Stomach (tissue), 9 donors: ENCODE data around the gene HOXB6. TPM values are rescaled to one million over a fixed set of nuclear protein-coding genes. Genes with fewer than 3 reads are reported as not detected.
A peak's percentile ranks its signal among the peaks of the same experiment; 100 is the strongest.

Experiments
- DNase-seq, 2 donors: peaks; one replicate each; pipeline versions ENCODE4 v3.0.0 to v3.0.0-alpha.2; 2013 to 2019
- H3K27ac ChIP-seq, 5 donors: fragments of 200-600 bp in 4 of 5; sonication (generic) in 4 of 5; one replicate each; pipeline ENCODE4 v1.5.1; 2013 to 2019; ENCODE audit warnings: mild to moderate bottlenecking in 1 of 5, moderate library complexity in 1 of 5
- H3K27me3 ChIP-seq, 3 donors: fragments of 200-600 bp; sonication (generic); one replicate each; pipeline ENCODE4 v1.5.1; 2017 to 2019; ENCODE audit warnings: mixed run types in 1 of 3
- H3K36me3 ChIP-seq, 4 donors: fragments of 200-600 bp; sonication (generic); 1 replicate in 3 of 4; 2 replicates in 1 of 4; pipeline ENCODE4 v1.5.1; 2016 to 2019
- H3K4me1 ChIP-seq, 4 donors: fragments of 200-600 bp; sonication (generic); one replicate each; pipeline ENCODE4 v1.5.1; 2016 to 2019
- H3K4me3 ChIP-seq, 4 donors: fragments of 200-600 bp; sonication (generic) in 3 of 4; one replicate each; pipeline ENCODE4 v1.5.1; 2016 to 2019; ENCODE audit warnings: mild to moderate bottlenecking in 1 of 4
- H3K9me3 ChIP-seq, 4 donors: fragments of 200-600 bp; sonication (generic); one replicate each; pipeline ENCODE4 v1.5.1; 2016 to 2019
- EP300 ChIP-seq: sonication (generic); formaldehyde crosslinking; IDR thresholded peaks from one replicate; pipeline ENCODE4 v1.6.1; 2017; ENCODE audit warnings: antibody characterized with exemption
- POLR2A ChIP-seq, 4 donors: fragments of 450-650 bp; IDR thresholded peaks; one replicate each; pipeline ENCODE4 v1.6.1; 2016; ENCODE audit warnings: antibody characterized with exemption in 4 of 4, control low read depth in 2 of 4, mild to moderate bottlenecking in 1 of 4, moderate library complexity in 1 of 4
- POLR2AphosphoS5 ChIP-seq, 3 donors: sonication (generic); formaldehyde crosslinking; IDR thresholded peaks; one replicate each; pipeline ENCODE4 v1.6.1; 2016; ENCODE audit warnings: antibody characterized with exemption in 3 of 3
- WGBS, 5 donors: extraction: QIAGEN DNeasy Blood & Tissue Kit in 3 of 5; methylation state at CpG; one replicate each; pipeline versions ENCODE4 v1.1.5 to v1.1.7; 2013 to 2018; 5-methylcytosine and 5-hydroxymethylcytosine counted together
- intact Hi-C: fragments of 100-400 bp; cut with DNase I; formaldehyde crosslinking; loops from one replicate; pipeline ENCODE4 v1.15.1; 2023; ENCODE audit warnings: low total_unique reads
- polyA plus RNA-seq, 3 donors: library from polyadenylated mRNA; stranded (reverse); fragments of 200-250 nt; gene quantifications; one replicate each; pipeline ENCODE4 v1.2.3, GENCODE V29; 2013
- total RNA-seq, 5 donors: library from RNA; depleted of rRNA; stranded (reverse); fragments of >200 nt; gene quantifications; one replicate each; pipeline versions ENCODE4 v1.1.0 to v1.2.3, GENCODE V29; 2014 to 2016
- TF ChIP-seq, protein P1 (sequence below), 7 experiments: fragments of 450-650 bp in 4 of 7; fragments of 200-600 bp in 3 of 7; sonication (generic) in 3 of 7; IDR thresholded peaks; one replicate each; pipeline ENCODE4 v1.5.1; 2016 to 2019; ENCODE audit warnings: antibody characterized with exemption in 7 of 7, control low read depth in 2 of 7, mild to moderate bottlenecking in 1 of 7
- donor health status: healthy with polysubstance abuse.
- donor health status: Bipolar disorder and iron deficiency.
- donor health status: healthy.

The HOXB6 gene
- total and polyA plus RNA-seq, 8 donors = 4.2 to 150 (median 10.9) TPM

- Histone ChIP-seq H3K27ac (peak overlapping the region; percentile 54 to 95 (median 93)), H3K9me3 (no peaks in the 10 kb centered on the region), H3K36me3 (peaks cover 0 to 11% (median 7%) of the 10 kb centered on the region in 4 donors), H3K4me1 (peaks cover 13 to 80% (median 57%) of the 10 kb centered on the region in 4 donors), H3K4me3 (peak overlapping the region in 3 of 4 donors; percentile 15 to 27 (median 25)), H3K27me3 (peaks cover 0 to 95% (median 43%) of the 10 kb centered on the region in 3 donors)
- WGBS, 5 donors = 25 to 46% (median 41%) methylated on average over 7 to 11 of the region's 11 CpGs
- DNase-seq = peak in 1 of 2 donors; percentile 66
- intact Hi-C loops = no loop called here
- TF ChIP-seq POLR2AphosphoS5 (IDR thresholded peaks at IDR 0.05) = peak in 2 of 3 donors; percentile 53 to 67
- no peak for TF ChIP-seq EP300
Measured at GRCh38 chr17:48552466-48553189, 52.2 kb downstream of the HOXB6 start.

GRCh38 chr17:48551596-48552465 lies 53.0 kb downstream of the HOXB6 start:
- TF ChIP-seq POLR2A (IDR thresholded peaks at IDR 0.05) = no peak
- TF ChIP-seq, protein P1, sequence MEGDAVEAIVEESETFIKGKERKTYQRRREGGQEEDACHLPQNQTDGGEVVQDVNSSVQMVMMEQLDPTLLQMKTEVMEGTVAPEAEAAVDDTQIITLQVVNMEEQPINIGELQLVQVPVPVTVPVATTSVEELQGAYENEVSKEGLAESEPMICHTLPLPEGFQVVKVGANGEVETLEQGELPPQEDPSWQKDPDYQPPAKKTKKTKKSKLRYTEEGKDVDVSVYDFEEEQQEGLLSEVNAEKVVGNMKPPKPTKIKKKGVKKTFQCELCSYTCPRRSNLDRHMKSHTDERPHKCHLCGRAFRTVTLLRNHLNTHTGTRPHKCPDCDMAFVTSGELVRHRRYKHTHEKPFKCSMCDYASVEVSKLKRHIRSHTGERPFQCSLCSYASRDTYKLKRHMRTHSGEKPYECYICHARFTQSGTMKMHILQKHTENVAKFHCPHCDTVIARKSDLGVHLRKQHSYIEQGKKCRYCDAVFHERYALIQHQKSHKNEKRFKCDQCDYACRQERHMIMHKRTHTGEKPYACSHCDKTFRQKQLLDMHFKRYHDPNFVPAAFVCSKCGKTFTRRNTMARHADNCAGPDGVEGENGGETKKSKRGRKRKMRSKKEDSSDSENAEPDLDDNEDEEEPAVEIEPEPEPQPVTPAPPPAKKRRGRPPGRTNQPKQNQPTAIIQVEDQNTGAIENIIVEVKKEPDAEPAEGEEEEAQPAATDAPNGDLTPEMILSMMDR (IDR thresholded peaks at IDR 0.05) = no peak
- no peak for TF ChIP-seq EP300
- intact Hi-C loops = no loop called here
- H3K36me3 ChIP-seq = peaks cover 0 to 11% (median 7%) of the 10 kb centered on the region in 4 donors
- peak overlapping the region; percentile 41 to 95 (median 93) for H3K27ac ChIP-seq
- H3K4me3 ChIP-seq = peak overlapping the region; percentile 3 to 27 (median 12)
- no peaks in the 10 kb centered on the region for H3K9me3 ChIP-seq
- H3K27me3 ChIP-seq = peaks cover 0 to 95% (median 43%) of the 10 kb centered on the region in 3 donors
- 34 to 48% (median 42%) methylated on average over 34 to 47 of the region's 47 CpGs for WGBS, 5 donors
- peaks cover 7 to 78% (median 51%) of the 10 kb centered on the region in 4 donors for H3K4me1 ChIP-seq
- no peak for DNase-seq

- peaks cover 0 to 11% (median 7%) of the 10 kb centered on the region in 4 donors for H3K36me3 ChIP-seq
- TF ChIP-seq POLR2AphosphoS5 (IDR thresholded peaks at IDR 0.05) = no peak
- TF ChIP-seq POLR2A (IDR thresholded peaks at IDR 0.05) = no peak
- TF ChIP-seq, protein P1 (IDR thresholded peaks at IDR 0.05) = no peak
- TF ChIP-seq EP300 = no peak
- no peaks in the 10 kb centered on the region for H3K9me3 ChIP-seq
- intact Hi-C loops = no loop called here
- peak overlapping the region; percentile 61 to 95 (median 93) for H3K27ac ChIP-seq
- peaks cover 7 to 78% (median 53%) of the 10 kb centered on the region in 4 donors for H3K4me1 ChIP-seq
- WGBS, 5 donors = 35 to 62% (median 48%) methylated on average over 19 of the region's 19 CpGs
- peak in 1 of 2 donors; percentile 59 for DNase-seq
- H3K4me3 ChIP-seq = peak overlapping the region; percentile 3 to 27 (median 12)
- H3K27me3 ChIP-seq = peaks cover 0 to 95% (median 41%) of the 10 kb centered on the region in 3 donors
Measured at GRCh38 chr17:48551214-48551555, 53.6 kb downstream of the HOXB6 start.

- Histone ChIP-seq H3K9me3 (no peaks in the 10 kb centered on the region), H3K4me3 (peak overlapping the region; percentile 3 to 27 (median 18)), H3K27ac (peak overlapping the region; percentile 61 to 95 (median 93)), H3K36me3 (peaks cover 0 to 11% (median 7%) of the 10 kb centered on the region in 4 donors), H3K27me3 (peaks cover 0 to 95% (median 36%) of the 10 kb centered on the region in 3 donors), H3K4me1 (peaks cover 7 to 78% (median 54%) of the 10 kb centered on the region in 4 donors)
- intact Hi-C loops = no loop called here
- TF ChIP-seq EP300 (no peak), POLR2AphosphoS5 (IDR thresholded peaks at IDR 0.05) (no peak), POLR2A (IDR thresholded peaks at IDR 0.05) (no peak)
- TF ChIP-seq, protein P1 (IDR thresholded peaks at IDR 0.05) = no peak
- WGBS, 5 donors = 26 to 55% (median 38%) methylated on average over 39 to 70 of the region's 70 CpGs
- DNase-seq = peak in 1 of 2 donors; percentile 51
Measured at GRCh38 chr17:48550502-48551213, 54.1 kb downstream of the HOXB6 start.
